ENCODE results near the gene CFAP410.
"Not testable (repeated sequence)": the region's sequence is repeated elsewhere in the genome, so short reads cannot be mapped to it uniquely, and the experiment has no call there.

Gene CFAP410

DNA sequence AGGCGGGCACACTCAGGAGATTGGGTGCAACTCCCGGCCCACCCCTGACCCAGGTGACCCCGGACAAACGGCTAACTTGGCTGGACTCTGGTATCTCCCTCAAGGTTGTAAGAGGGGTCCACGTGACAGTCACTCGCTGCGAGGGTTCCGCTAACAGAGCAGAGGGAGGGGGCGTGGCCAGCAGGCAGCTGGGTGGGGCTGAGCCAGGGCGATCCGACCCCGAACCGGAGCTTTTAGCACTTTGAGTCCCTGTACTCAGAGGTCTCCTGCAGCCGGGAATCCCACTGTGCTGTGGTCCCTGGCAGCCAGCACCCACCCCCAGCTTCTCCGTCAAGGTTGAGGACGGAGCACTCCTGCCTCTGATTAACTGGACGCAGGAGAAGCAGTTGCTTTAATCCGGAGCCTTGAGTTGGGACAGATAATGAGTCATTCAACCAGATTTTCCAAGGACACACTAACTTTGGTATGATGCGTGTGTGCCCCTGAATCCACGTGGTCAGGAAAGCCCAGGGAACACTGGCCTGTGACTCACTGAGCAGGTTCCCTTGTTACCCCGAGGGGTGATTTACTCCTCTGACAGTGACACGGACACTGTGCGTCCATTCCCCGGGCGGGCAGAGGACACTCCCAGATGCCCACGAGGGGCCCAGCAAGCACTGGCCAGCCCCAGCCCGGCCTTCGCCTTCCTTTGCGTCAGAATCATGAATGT, 31.0 kb upstream of the CFAP410 start:
- DNase-seq (ENCODE audit: low read depth in 1 of 2, low spot score in 1 of 2), result no peak

DNA sequence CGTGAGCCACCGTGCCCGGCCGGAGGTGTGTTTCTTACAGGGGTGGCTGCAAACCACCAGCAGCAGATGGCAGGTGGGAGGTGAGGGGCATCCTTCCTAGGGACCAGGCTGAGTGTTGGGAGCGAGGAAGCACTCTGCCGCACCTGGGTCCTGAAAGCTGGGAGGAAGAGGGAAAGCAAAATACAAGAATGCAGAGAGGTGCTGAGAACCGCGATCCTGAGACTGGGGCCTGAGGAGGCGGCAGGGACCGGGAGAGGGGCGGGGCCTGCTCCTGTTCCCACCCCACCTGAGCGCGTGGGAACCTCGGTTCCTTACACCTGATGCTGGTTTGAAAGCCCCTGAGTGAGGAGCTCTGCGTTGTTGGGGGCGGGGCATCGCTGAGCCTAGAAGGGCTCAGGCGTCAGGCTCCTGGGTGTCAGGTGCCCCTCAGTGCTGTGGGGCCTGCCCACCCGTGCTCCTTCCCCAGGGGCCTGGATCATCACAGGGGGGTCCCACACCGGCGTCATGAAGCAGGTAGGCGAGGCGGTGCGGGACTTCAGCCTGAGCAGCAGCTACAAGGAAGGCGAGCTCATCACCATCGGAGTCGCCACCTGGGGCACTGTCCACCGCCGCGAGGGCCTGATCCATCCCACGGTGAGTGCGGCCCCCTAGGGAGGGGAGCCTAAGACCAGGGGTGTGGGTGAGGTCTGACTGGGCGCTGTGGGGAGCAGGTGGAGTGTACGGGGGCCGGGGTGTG, 29.7 kb upstream of the CFAP410 start:
- no peak for DNase-seq (ENCODE audit: low read depth in 1 of 2, low spot score in 1 of 2)

GRCh38 chr21:44366586-44367211, 27.5 kb upstream of the CFAP410 start:
- no peak for DNase-seq (ENCODE audit: low read depth in 1 of 2, low spot score in 1 of 2)

- DNase-seq (ENCODE audit: low read depth in 1 of 2, low spot score in 1 of 2), result no peak
These were observed 26.9 kb upstream of the CFAP410 start for GRCh38 chr21:44365967-44366585.

- no peak for DNase-seq (ENCODE audit: low read depth in 1 of 2, low spot score in 1 of 2)
These were observed 26.2 kb upstream of the CFAP410 start for GRCh38 chr21:44365251-44365966.

GRCh38 chr21:44364151-44365053, 25.2 kb upstream of the CFAP410 start:
- DNase-seq (ENCODE audit: low read depth in 1 of 2, low spot score in 1 of 2), result no peak

- no peak for DNase-seq (ENCODE audit: low read depth in 1 of 2, low spot score in 1 of 2)
These were observed 24.1 kb upstream of the CFAP410 start for GRCh38 chr21:44363278-44363677.

DNA sequence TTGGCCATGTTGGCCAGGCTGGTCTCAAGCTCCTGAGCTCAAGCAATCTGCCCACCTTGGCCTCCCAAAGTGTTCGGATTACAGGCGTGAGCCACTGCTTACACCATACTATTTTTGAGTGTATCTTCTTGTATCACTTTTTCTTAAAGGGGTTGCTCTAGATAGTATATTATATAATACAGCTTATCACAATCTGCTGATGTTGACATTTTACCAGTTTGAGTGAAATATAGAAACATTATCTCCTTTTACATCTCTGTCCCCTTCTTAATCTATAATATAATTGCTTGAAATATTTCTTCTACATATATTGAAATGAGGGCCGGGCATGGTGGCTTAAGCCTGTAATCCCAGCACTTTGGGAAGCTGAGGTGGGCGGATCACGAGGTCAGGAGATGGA, 22.7 kb upstream of the CFAP410 start:
- DNase-seq (ENCODE audit: low read depth in 1 of 2, low spot score in 1 of 2), result not testable (repeated sequence)

DNA sequence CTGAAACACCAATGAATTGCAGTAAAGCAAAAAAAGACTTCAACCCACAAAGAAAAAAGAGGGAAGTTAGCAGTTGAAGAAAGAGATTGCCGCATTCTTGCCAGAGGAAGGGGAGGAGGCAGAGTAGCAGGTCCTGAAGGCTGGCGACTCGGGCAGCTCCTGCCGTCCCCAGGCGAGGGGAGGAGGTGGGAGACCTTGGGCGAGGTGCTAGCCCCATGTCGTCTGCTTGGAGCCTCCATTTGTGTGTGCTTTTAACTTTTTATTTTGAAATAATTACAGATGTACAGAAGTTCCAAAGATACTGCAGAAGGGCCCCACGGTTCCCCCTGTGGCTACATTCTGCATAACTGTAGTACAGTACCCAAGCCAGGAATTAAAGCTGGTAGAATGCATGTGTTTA, 21.0 kb upstream of the CFAP410 start:
- no peak for DNase-seq (ENCODE audit: low read depth in 1 of 2, low spot score in 1 of 2)

- no peak for DNase-seq (ENCODE audit: low read depth in 1 of 2, low spot score in 1 of 2)
These were observed 20.2 kb upstream of the CFAP410 start for GRCh38 chr21:44359396-44359795.

DNA sequence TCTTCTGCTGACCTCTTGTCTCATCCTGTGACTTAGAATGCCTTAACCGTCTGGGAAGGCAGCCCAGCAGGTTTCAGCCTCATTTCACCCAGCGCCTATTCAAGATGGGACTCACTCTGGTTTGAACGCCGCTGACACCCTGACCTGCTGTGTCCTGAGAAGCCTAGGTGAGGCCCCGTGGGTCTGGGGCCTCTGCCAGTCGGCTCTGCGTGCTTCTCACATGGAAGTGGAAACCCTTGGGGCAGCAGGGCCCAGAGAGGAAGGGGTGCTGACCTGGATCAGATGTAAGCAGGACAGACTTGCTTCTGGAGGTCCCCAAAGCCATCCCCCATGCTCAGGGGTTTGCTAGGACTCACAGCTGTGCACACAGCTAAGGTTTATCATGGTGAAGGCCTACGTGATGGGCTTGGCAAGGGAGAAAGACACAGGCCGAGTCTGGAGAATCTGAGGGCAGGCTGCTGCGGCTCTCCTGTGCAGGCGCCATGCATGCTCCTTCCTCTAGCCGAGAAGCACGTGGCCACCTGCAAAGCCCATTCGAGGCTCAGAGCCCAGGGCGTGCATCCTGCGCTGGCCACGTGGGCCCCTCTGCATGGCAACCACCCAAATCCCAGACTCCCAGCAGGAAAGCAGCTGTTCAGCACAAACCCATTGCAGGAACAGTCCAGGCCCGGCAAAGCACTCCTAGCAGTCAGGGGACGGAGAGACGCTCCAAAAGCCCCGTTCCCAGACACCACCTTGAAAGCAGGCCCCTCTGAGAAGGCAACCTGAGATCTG, 18.1 kb upstream of the CFAP410 start:
- no peak for DNase-seq (ENCODE audit: low read depth in 1 of 2, low spot score in 1 of 2)

DNA sequence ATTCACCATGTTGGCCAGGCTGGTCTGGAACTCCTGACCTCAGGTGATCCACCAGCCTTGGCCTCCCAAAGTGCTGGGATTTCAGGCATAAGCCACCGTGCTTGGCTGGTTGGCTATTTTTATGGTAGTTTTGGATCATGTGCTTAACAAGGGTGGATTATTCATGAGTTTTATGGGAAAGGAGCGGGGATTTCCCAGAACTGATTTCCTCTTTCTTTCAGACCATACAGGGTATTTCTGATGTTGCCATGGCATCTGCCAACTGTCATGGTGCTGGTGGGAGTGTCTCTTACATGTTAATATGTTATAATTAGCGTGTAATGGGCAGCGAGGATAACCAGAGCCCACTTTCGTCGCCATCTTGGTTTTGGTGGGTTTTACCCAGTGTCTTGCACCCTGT, 17.4 kb upstream of the CFAP410 start:
- DNase-seq (ENCODE audit: low read depth in 1 of 2, low spot score in 1 of 2), result no peak

GRCh38 chr21:44356160-44356559, 17.0 kb upstream of the CFAP410 start:
- no peak for DNase-seq (ENCODE audit: low read depth in 1 of 2, low spot score in 1 of 2)

DNA sequence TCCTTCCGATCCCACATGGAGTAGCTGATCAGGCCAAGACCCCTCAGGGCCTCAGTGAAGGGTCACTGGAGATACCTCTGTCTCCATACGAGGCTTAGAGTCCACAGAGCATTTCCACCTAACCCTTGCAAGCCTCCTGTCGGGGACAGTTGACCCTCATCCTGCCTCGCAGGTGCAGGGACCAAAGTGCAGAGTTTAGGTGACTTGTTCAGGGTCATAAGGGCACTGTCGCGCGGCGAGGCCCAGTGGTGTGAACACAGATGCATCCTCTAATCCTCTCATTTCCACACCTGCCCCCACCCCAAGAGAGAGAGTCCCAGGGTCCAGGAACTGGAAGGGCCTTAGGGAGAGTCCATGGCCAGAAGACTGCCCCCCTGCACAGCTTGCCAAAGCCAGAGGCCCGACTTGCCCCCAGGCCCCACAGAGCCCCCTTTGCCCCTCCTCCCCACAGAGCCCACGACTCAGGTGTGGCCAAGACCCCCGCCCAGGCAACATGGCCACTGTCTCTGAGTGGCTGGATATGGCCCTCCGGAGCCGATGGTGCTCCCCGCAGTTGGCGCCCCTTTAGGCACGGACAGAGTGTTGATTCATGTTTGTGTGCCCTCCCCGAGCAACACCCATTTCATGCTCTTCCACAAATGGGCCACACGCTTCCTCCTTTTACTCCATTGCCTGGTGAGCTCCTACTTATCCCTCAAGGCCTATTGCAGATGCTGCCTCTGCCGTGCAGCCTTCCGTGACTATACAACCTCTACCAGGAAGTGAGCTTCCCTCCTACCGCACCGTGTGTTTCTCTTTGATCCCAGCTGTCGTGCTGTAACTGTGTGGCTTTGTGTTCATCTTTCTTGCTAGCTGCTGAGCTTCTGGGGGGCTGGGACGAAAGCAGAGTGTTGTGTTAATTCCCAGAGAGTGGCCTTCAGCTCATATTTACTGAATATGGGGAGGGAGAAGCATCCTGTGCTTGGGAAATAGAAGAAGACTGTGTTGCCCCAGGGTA, 15.9 kb upstream of the CFAP410 start:
- no peak for DNase-seq (ENCODE audit: low read depth in 1 of 2, low spot score in 1 of 2)

DNA sequence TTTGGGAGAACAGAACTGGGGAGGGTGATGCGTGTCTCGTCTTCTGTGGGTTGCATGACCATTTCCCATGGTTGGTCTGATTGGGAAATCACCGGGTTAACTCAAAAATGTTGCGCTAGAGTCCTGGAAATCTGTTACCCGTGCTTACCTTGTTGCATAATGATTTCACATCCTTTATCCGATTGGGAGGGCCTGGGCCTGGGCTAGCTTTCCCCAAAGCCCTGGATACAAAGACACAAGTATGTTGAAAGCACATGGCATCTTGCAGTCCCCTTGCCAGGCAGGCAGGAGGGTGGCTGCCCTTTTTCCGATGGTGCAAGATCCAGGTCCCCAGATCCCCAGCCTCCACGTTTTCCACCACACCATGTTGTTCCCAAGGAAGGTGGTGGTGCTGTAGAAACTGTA, 14.8 kb upstream of the CFAP410 start:
- DNase-seq (ENCODE audit: low read depth in 1 of 2, low spot score in 1 of 2), result no peak

- no peak for DNase-seq (ENCODE audit: low read depth in 1 of 2, low spot score in 1 of 2)
These were observed 14.2 kb upstream of the CFAP410 start, which contains the start of gene TRPM2 for GRCh38 chr21:44353191-44353970. Gene TRPM2, plus strand, starts transcription at chr21:44353621. Its CDS starts 80 bp downstream, at chr21:44353701.

DNA sequence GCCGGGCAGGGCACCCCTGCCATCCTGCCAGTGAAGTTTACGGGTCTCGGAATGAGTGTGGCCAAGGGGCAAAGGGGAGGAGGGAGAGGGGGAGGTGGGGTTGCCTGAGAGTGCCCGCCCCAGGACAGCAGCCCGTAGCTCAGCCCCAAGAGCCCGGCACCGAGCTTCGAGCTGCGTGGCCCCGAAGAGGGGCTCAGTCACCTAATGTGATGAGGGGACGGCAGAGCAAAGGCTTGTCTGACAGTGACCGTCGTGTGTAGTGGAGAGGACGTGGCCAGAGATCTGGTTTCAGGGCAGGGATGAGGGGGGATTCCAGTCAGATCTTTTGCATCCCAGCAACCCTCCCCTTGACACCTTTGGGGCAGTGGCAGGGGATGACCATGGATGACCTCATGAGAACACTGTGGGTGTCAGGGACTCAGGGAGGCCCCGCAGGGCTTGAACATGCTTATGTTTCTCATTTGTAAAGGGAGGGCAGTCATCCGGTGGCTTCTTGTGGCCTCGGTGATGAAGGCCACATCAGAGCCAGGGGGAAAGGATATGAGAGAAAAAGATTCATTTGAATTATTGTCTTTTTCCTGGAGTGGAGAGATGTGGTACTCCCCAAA, 13.2 kb upstream of the CFAP410 start:
- no peak for DNase-seq (ENCODE audit: low read depth in 1 of 2, low spot score in 1 of 2)
